ENCODE results near the gene E4F1. TPM values are rescaled to one million over a fixed set of nuclear protein-coding genes. Genes with fewer than 3 reads are reported as not detected.

Gene E4F1
- total RNA-seq, 1 experiment from 2014 or later = 34.4 TPM

DNA sequence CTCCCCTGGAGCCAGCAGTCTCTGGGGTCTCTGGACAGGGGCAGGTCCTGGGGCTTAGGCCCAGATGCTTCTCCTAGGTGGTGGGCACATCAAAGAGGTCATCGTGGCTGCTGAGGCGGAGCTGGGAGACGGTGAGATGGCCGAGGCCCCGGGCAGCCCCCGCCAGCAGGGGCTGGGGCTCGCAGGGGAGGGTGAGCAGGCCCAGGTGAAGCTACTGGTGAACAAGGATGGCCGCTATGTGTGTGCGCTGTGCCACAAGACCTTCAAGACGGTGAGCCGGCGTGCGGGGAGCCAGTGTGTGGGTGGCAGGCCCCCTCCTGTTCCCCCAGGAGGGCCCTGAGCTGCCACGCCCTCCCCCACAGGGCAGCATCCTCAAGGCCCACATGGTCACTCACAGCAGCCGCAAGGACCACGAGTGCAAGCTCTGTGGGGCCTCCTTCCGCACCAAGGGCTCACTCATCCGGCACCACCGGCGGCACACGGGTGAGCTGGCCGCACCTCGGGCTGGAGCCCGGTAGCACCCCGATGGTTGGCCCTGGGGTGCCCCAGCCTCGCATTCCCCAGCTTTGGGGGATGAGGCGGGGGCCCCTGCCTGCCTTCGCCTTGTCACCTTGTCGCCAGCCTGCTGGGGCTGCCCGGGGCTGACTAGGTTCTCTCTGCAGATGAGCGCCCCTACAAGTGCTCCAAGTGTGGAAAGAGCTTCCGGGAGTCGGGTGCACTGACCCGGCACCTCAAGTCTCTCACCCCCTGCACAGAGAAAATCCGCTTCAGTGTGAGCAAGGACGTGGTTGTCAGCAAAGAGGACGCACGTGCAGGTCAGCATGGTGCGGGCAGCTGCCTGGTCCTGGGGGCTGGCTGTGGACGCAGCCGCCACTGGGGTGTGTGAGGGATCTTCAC lies 9.0 kb downstream of the E4F1 start:
- DNase-seq (ENCODE audit: low spot score) (no peak), ATAC-seq (no peak)
- Mint-ChIP-seq H3K27me3 (ENCODE audit: low read depth) (peaks cover 12% of the 10 kb centered on the region), H3K36me3 (peaks cover 3% of the 10 kb centered on the region; the same call in 1 of the 2 replicates), H3K4me1 (no peaks in the 10 kb centered on the region), H3K9me3 (no peaks in the 10 kb centered on the region), H3K27ac (no peak overlapping the region), H3K4me3 (no peak overlapping the region)
- ChIA-PET POLR2A (no interaction called here), CTCF (no interaction called here)
- no peak for TF ChIP-seq ZBTB21 (CRISPR knock-in tag; IDR thresholded peaks at IDR 0.05; ENCODE audit: borderline replicate concordance)
- TF ChIP-seq NFE2L1 (CRISPR knock-in tag; IDR thresholded peaks at IDR 0.05) = no peak
- TF ChIP-seq ERG (CRISPR knock-in tag; IDR thresholded peaks at IDR 0.05) = no peak
- no peak for TF ChIP-seq SP1 (CRISPR knock-in tag; conservative IDR thresholded peaks at IDR 0.05)
- no peak for TF ChIP-seq NR1H2 (CRISPR knock-in tag; IDR thresholded peaks at IDR 0.05)
- no peak for TF ChIP-seq ZNF232 (CRISPR knock-in tag; IDR thresholded peaks at IDR 0.05)
- TF ChIP-seq, protein P1, sequence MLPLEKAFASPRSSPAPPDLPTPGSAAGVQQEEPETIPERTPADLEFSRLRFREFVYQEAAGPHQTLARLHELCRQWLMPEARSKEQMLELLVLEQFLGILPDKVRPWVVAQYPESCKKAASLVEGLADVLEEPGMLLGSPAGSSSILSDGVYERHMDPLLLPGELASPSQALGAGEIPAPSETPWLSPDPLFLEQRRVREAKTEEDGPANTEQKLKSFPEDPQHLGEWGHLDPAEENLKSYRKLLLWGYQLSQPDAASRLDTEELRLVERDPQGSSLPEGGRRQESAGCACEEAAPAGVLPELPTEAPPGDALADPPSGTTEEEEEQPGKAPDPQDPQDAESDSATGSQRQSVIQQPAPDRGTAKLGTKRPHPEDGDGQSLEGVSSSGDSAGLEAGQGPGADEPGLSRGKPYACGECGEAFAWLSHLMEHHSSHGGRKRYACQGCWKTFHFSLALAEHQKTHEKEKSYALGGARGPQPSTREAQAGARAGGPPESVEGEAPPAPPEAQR (CRISPR knock-in tag; IDR thresholded peaks at IDR 0.05) = no peak
- no peak for TF ChIP-seq FOXP1 (CRISPR knock-in tag; IDR thresholded peaks at IDR 0.05; ENCODE audit: borderline replicate concordance)
- TF ChIP-seq, protein P2, sequence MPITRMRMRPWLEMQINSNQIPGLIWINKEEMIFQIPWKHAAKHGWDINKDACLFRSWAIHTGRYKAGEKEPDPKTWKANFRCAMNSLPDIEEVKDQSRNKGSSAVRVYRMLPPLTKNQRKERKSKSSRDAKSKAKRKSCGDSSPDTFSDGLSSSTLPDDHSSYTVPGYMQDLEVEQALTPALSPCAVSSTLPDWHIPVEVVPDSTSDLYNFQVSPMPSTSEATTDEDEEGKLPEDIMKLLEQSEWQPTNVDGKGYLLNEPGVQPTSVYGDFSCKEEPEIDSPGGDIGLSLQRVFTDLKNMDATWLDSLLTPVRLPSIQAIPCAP (CRISPR knock-in tag; IDR thresholded peaks at IDR 0.05) = no peak
- TF ChIP-seq TEAD1 (CRISPR knock-in tag; IDR thresholded peaks at IDR 0.05) = no peak
- TF ChIP-seq, protein P3, sequence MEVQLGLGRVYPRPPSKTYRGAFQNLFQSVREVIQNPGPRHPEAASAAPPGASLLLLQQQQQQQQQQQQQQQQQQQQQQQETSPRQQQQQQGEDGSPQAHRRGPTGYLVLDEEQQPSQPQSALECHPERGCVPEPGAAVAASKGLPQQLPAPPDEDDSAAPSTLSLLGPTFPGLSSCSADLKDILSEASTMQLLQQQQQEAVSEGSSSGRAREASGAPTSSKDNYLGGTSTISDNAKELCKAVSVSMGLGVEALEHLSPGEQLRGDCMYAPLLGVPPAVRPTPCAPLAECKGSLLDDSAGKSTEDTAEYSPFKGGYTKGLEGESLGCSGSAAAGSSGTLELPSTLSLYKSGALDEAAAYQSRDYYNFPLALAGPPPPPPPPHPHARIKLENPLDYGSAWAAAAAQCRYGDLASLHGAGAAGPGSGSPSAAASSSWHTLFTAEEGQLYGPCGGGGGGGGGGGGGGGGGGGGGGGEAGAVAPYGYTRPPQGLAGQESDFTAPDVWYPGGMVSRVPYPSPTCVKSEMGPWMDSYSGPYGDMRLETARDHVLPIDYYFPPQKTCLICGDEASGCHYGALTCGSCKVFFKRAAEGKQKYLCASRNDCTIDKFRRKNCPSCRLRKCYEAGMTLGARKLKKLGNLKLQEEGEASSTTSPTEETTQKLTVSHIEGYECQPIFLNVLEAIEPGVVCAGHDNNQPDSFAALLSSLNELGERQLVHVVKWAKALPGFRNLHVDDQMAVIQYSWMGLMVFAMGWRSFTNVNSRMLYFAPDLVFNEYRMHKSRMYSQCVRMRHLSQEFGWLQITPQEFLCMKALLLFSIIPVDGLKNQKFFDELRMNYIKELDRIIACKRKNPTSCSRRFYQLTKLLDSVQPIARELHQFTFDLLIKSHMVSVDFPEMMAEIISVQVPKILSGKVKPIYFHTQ (CRISPR knock-in tag; IDR thresholded peaks at IDR 0.05) = no peak
- no peak for TF ChIP-seq CTCF (IDR thresholded peaks at IDR 0.05)
- no peak for TF ChIP-seq ZNF671 (CRISPR knock-in tag; IDR thresholded peaks at IDR 0.05)
- no peak for TF ChIP-seq FOXP4 (CRISPR knock-in tag; IDR thresholded peaks at IDR 0.05)
- no peak for TF ChIP-seq MAX (CRISPR knock-in tag; IDR thresholded peaks at IDR 0.05)
- no peak for TF ChIP-seq E2F4 (CRISPR knock-in tag; IDR thresholded peaks at IDR 0.05; ENCODE audit: borderline replicate concordance, low read depth)
- TF ChIP-seq TP53 (CRISPR knock-in tag; IDR thresholded peaks at IDR 0.05) = no peak
- no peak for TF ChIP-seq ZNF317 (CRISPR knock-in tag; IDR thresholded peaks at IDR 0.05; ENCODE audit: borderline replicate concordance, low read depth)
- TF ChIP-seq, protein P4, sequence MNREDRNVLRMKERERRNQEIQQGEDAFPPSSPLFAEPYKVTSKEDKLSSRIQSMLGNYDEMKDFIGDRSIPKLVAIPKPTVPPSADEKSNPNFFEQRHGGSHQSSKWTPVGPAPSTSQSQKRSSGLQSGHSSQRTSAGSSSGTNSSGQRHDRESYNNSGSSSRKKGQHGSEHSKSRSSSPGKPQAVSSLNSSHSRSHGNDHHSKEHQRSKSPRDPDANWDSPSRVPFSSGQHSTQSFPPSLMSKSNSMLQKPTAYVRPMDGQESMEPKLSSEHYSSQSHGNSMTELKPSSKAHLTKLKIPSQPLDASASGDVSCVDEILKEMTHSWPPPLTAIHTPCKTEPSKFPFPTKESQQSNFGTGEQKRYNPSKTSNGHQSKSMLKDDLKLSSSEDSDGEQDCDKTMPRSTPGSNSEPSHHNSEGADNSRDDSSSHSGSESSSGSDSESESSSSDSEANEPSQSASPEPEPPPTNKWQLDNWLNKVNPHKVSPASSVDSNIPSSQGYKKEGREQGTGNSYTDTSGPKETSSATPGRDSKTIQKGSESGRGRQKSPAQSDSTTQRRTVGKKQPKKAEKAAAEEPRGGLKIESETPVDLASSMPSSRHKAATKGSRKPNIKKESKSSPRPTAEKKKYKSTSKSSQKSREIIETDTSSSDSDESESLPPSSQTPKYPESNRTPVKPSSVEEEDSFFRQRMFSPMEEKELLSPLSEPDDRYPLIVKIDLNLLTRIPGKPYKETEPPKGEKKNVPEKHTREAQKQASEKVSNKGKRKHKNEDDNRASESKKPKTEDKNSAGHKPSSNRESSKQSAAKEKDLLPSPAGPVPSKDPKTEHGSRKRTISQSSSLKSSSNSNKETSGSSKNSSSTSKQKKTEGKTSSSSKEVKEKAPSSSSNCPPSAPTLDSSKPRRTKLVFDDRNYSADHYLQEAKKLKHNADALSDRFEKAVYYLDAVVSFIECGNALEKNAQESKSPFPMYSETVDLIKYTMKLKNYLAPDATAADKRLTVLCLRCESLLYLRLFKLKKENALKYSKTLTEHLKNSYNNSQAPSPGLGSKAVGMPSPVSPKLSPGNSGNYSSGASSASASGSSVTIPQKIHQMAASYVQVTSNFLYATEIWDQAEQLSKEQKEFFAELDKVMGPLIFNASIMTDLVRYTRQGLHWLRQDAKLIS (CRISPR knock-in tag; IDR thresholded peaks at IDR 0.05; ENCODE audit: borderline replicate concordance) = no peak
- no peak for TF ChIP-seq ESRRA (CRISPR knock-in tag; IDR thresholded peaks at IDR 0.05; ENCODE audit: borderline replicate concordance)
